H1 (cell line): Measurements from ENCODE around the gene TCERG1L. TPM values are rescaled to one million over a fixed set of nuclear protein-coding genes. Genes with fewer than 3 reads are reported as not detected.
A peak's percentile ranks its signal among the peaks of the same experiment; 100 is the strongest.

Experiments
- CTCF ChIA-PET: fragments of 300-600 bp; sonication (Branson Sonifier 250); formaldehyde crosslinking; loops from one replicate; lab custom pipeline; 2021; ENCODE audit not compliant: partially characterized antibody; lab: Charles Lee
- POLR2A ChIA-PET: fragments of 300-600 bp; sonication (Branson Sonifier 250); formaldehyde crosslinking; loops from one replicate; lab custom pipeline; 2021; ENCODE audit warnings: inconsistent platforms; ENCODE audit not compliant: partially characterized antibody; lab: Charles Lee
- DNase-seq, 2 experiments: peaks; one replicate each; pipeline versions ENCODE4 v3.0.0 to v3.0.0-alpha.2; 2010 to 2022; ENCODE audit warnings: low spot score in 2 of 2, low read depth in 1 of 2, mixed read lengths in 1 of 2
- FAIRE-seq: peaks from 2 replicates; lab custom pipeline; 2011; peaks lifted over from hg19 to GRCh38; lab: Jason Lieb, UNC
- H2AFZ ChIP-seq: 2 replicates; pipeline ENCODE4 v1.8.1; 2012; ENCODE audit warnings: low read length, inconsistent platforms
- H2AK5ac ChIP-seq: 2 replicates; pipeline ENCODE4 v1.6.1; 2013; ENCODE audit warnings: low read depth, low read length
- H2BK120ac ChIP-seq: replicated peaks from 2 replicates; pipeline ENCODE3; 2013; ENCODE audit warnings: low read depth, low read length, inconsistent platforms
- H2BK12ac ChIP-seq: 2 replicates; pipeline ENCODE4 v1.6.1; 2013; ENCODE audit warnings: low read depth, low read length
- H2BK15ac ChIP-seq: 2 replicates; pipeline ENCODE4 v1.6.1; 2013; ENCODE audit warnings: low read length
- H2BK20ac ChIP-seq: 2 replicates; pipeline ENCODE4 v1.6.1; 2013; ENCODE audit warnings: low read length
- H2BK5ac ChIP-seq: 2 replicates; pipeline ENCODE4 v1.6.1; 2013; ENCODE audit warnings: low read depth, low read length
- H3K14ac ChIP-seq: 2 replicates; pipeline ENCODE4 v1.6.1; 2013; ENCODE audit warnings: inconsistent platforms; ENCODE audit not compliant: insufficient read length
- H3K18ac ChIP-seq: 2 replicates; pipeline ENCODE4 v1.6.1; 2013; ENCODE audit warnings: low read length; ENCODE audit errors: extremely low read depth
- H3K23ac ChIP-seq: 2 replicates; pipeline ENCODE4 v1.6.1; 2013; ENCODE audit warnings: inconsistent platforms; ENCODE audit not compliant: insufficient read length
- H3K23me2 ChIP-seq: 2 replicates; pipeline ENCODE4 v1.6.1; 2013; ENCODE audit warnings: low read depth, low read length
- H3K27ac ChIP-seq: 2 replicates; pipeline ENCODE4 v1.6.1; 2011; ENCODE audit warnings: low read depth, low read length, inconsistent platforms
- H3K27me3 ChIP-seq, 4 experiments: replicated peaks in 1 of 4; 1 replicate in 1 of 4; 2 replicates in 3 of 4; pipeline versions ENCODE4 v1.6.1 to v1.8.1; 2011 to 2013; ENCODE audit warnings: low read length in 3 of 4, mild to moderate bottlenecking in 3 of 4, inconsistent platforms in 2 of 4, mixed read lengths in 2 of 4, moderate library complexity in 1 of 4; ENCODE audit not compliant: control insufficient read depth in 3 of 4, insufficient read depth in 3 of 4; ENCODE audit errors: extremely low read depth in 1 of 4
- H3K36me3 ChIP-seq, 4 experiments: 2 replicates each; pipeline versions ENCODE4 v1.6.1 to v1.8.1; 2011 to 2013; ENCODE audit warnings: mild to moderate bottlenecking in 4 of 4, low read length in 3 of 4, moderate library complexity in 2 of 4, control low read depth in 1 of 4, inconsistent platforms in 1 of 4; ENCODE audit not compliant: insufficient read depth in 4 of 4, control insufficient read depth in 2 of 4
- H3K4ac ChIP-seq: replicated peaks from 2 replicates; pipeline ENCODE3; 2013; ENCODE audit warnings: low read length, low read depth, mixed read lengths, inconsistent platforms; ENCODE audit not compliant: insufficient read length
- H3K4me1 ChIP-seq, 4 experiments: replicated peaks in 1 of 4; 1 replicate in 1 of 4; 2 replicates in 3 of 4; pipeline versions ENCODE4 v1.6.1 to v1.8.1; 2011 to 2013; ENCODE audit warnings: low read length in 3 of 4, inconsistent platforms in 2 of 4, mixed read lengths in 1 of 4; ENCODE audit not compliant: insufficient read depth in 4 of 4, control insufficient read depth in 3 of 4
- H3K4me2 ChIP-seq, 2 experiments: 2 replicates each; pipeline versions ENCODE4 v1.6.1 to v1.8.1; 2011 to 2013; ENCODE audit warnings: low read depth in 2 of 2, low read length in 2 of 2, control low read depth in 1 of 2, inconsistent platforms in 1 of 2, mild to moderate bottlenecking in 1 of 2; ENCODE audit not compliant: insufficient read depth in 1 of 2
- H3K4me3 ChIP-seq, 4 experiments: fragments of 200-600, 300-600 bp in 1 of 4; sonication (generic), shearing (Covaris generic), sonication (Bioruptor Twin) in 1 of 4; 2 replicates each; pipeline versions ENCODE4 v1.5.1 to v1.8.1; 2011 to 2016; ENCODE audit warnings: low read length in 4 of 4, low read depth in 3 of 4, control low read depth in 2 of 4, inconsistent platforms in 2 of 4, mild to moderate bottlenecking in 2 of 4, mixed read lengths in 1 of 4, moderate library complexity in 1 of 4; ENCODE audit not compliant: insufficient read depth in 2 of 4; ENCODE audit errors: extremely low read depth in 1 of 4
- H3K56ac ChIP-seq: replicated peaks from 2 replicates; pipeline ENCODE3; 2013; ENCODE audit warnings: low read depth, mild to moderate bottlenecking, mixed read lengths, low read length, inconsistent platforms; ENCODE audit not compliant: insufficient read length
- H3K79me1 ChIP-seq: 2 replicates; pipeline ENCODE4 v1.6.1; 2013; ENCODE audit warnings: low read depth, low read length, control low read depth
- H3K79me2 ChIP-seq, 2 experiments: 2 replicates each; pipeline versions ENCODE4 v1.6.1 to v1.8.1; 2012 to 2013; ENCODE audit warnings: low read length in 2 of 2, mild to moderate bottlenecking in 2 of 2, inconsistent platforms in 1 of 2; ENCODE audit not compliant: insufficient read depth in 2 of 2, control insufficient read depth in 1 of 2
- H3K9ac ChIP-seq, 4 experiments: replicated peaks in 1 of 4; 1 replicate in 1 of 4; 2 replicates in 3 of 4; pipeline versions ENCODE4 v1.6.1 to v1.8.1; 2011 to 2013; ENCODE audit warnings: low read depth in 3 of 4, low read length in 3 of 4, control low read depth in 2 of 4, mild to moderate bottlenecking in 2 of 4, moderate library complexity in 2 of 4, inconsistent platforms in 1 of 4; ENCODE audit errors: extremely low read depth in 1 of 4
- H3K9me3 ChIP-seq, 2 experiments: 2 replicates each; pipeline versions ENCODE4 v1.6.1 to v1.8.1; 2012 to 2013; ENCODE audit warnings: mild to moderate bottlenecking in 2 of 2, moderate library complexity in 2 of 2, control low read depth in 1 of 2, inconsistent platforms in 1 of 2, low read depth in 1 of 2, low read length in 1 of 2, mixed read lengths in 1 of 2; ENCODE audit not compliant: insufficient read depth in 2 of 2
- H4K20me1 ChIP-seq, 2 experiments: replicated peaks in 1 of 2; 2 replicates each; pipeline versions ENCODE3 to v1.8.1; 2011 to 2013; ENCODE audit warnings: inconsistent platforms in 2 of 2, low read length in 2 of 2, mild to moderate bottlenecking in 1 of 2; ENCODE audit not compliant: insufficient read depth in 2 of 2, control insufficient read depth in 1 of 2
- H4K5ac ChIP-seq: 2 replicates; pipeline ENCODE4 v1.6.1; 2013; ENCODE audit warnings: low read length, low read depth, mixed read lengths, inconsistent platforms; ENCODE audit not compliant: insufficient read length
- H4K8ac ChIP-seq: 2 replicates; pipeline ENCODE4 v1.8.0; 2013; ENCODE audit warnings: mild to moderate bottlenecking, moderate library complexity, low read length, inconsistent platforms; ENCODE audit not compliant: insufficient read depth; ENCODE audit errors: extremely low read depth
- H4K91ac ChIP-seq: replicated peaks from 2 replicates; pipeline ENCODE3; 2013; ENCODE audit warnings: low read length, mixed read lengths, inconsistent platforms; ENCODE audit not compliant: insufficient read length
- BACH1 ChIP-seq: IDR thresholded peaks from 2 replicates; pipeline ENCODE4 v1.6.1; 2012; ENCODE audit warnings: low read length, improper control_type of control experiment
- YY1 ChIP-seq: IDR thresholded peaks from 2 replicates; pipeline ENCODE4 v1.6.1; 2011; ENCODE audit warnings: low read depth, mild to moderate bottlenecking, low read length
- WGBS, 2 experiments: shearing (Covaris generic) in 1 of 2; methylation state at CpG; one replicate each; pipeline versions ENCODE4 v1.1.6 to v1.1.7; 2013 to 2015; ENCODE audit warnings: low lambda C conversion rate in 2 of 2, mixed read lengths in 2 of 2, inconsistent platforms in 1 of 2, low coverage in 1 of 2, missing lambda C conversion rate in 1 of 2; ENCODE audit not compliant: insufficient replicate concordance in 2 of 2, insufficient coverage in 1 of 2, insufficient read length in 1 of 2; ENCODE audit errors: extremely low coverage in 1 of 2, missing lambda C conversion rate in 1 of 2; 5-methylcytosine and 5-hydroxymethylcytosine counted together
- polyA plus RNA-seq, 7 experiments: library from polyadenylated mRNA; depleted of rRNA in 3 of 7; stranded (reverse) in 5 of 7; unstranded in 2 of 7; fragments of >200 nt in 5 of 7; fragments of 200-250 nt in 2 of 7; gene quantifications; 1 replicate in 5 of 7; 2 replicates in 1 of 7; 4 replicates in 1 of 7; pipeline versions ENCODE4 v1.2.1 to v1.2.3, GENCODE V29; 2011 to 2013; ENCODE audit warnings: missing spikeins in 2 of 7, mixed read lengths in 2 of 7
- total RNA-seq: library from RNA; stranded (reverse); fragmentation: NEBNext Ultra II Directional; extraction: Animal tissue kit (Norgen Biotek cat#: 25700); gene quantifications from 2 replicates; pipeline ENCODE4 v1.2.1, GENCODE V29; 2021

Gene TCERG1L
- total and polyA plus RNA-seq, 2 of the 8 experiments (the other 6 are each of a cell fraction or from before 2014, with no cell fraction given), result 3.9 to 6.9 TPM

GRCh38 chr10:131358741-131359442, 47.4 kb upstream of the TCERG1L start:
- H3K56ac ChIP-seq, result no peak overlapping the region
- H3K23ac ChIP-seq, result no peak overlapping the region
- no peak overlapping the region for H4K8ac ChIP-seq
- no peaks in the 10 kb centered on the region for H4K20me1 ChIP-seq
- H3K79me1 ChIP-seq, result no peaks in the 10 kb centered on the region
- no peaks in the 10 kb centered on the region; a peak in 1 of 8 replicates for H3K36me3 ChIP-seq
- H4K91ac ChIP-seq, result no peak overlapping the region
- H3K4me2 ChIP-seq, result no peak overlapping the region
- H2BK15ac ChIP-seq, result no peak overlapping the region
- H2BK5ac ChIP-seq, result no peak overlapping the region
- H4K5ac ChIP-seq, result no peak overlapping the region
- no peak overlapping the region for H2BK120ac ChIP-seq
- TF ChIP-seq BACH1, result no peak
- TF ChIP-seq YY1, result peak; percentile 39; the same call in 1 of the 2 replicates
- H2BK12ac ChIP-seq, result peak overlapping the region; percentile 20; the same call in 1 of the 2 replicates
- H2AFZ ChIP-seq, result no peak overlapping the region
- H3K4ac ChIP-seq, result no peak overlapping the region
- peaks cover 0 to 2% (median 0%) of the 10 kb centered on the region in 4 experiments; a peak in 3 of 7 replicates for H3K4me1 ChIP-seq
- no peak overlapping the region for H2BK20ac ChIP-seq
- H3K27ac ChIP-seq, result no peak overlapping the region
- no peaks in the 10 kb centered on the region for H3K23me2 ChIP-seq
- no peak for FAIRE-seq
- 80% methylated on average over 13 of the region's 13 CpGs; no CpG with 5 or more reads in 1 of the 2 experiments for WGBS, 2 experiments
- no peaks in the 10 kb centered on the region for H3K79me2 ChIP-seq
- no peak overlapping the region for H3K14ac ChIP-seq
- H3K18ac ChIP-seq, result no peak overlapping the region
- H3K4me3 ChIP-seq, result no peak overlapping the region
- no peak overlapping the region for H3K9ac ChIP-seq
- H3K9me3 ChIP-seq, result no peaks in the 10 kb centered on the region
- no peak for DNase-seq
- no peaks in the 10 kb centered on the region; a peak in 1 of 7 replicates for H3K27me3 ChIP-seq
- no peak overlapping the region for H2AK5ac ChIP-seq
- POLR2A ChIA-PET, result no interaction called here
- CTCF ChIA-PET, result interaction anchor here (0.6 to 4.2 kb wide), 18 partner anchors 8 to 1450 kb away, joined by 3 to 21 read pairs (median 5); no protein-coding TSS in a partner anchor
